GM21390 (cell line): ENCODE data around the gene MPC1.
"Not testable (repeated sequence)": the region's sequence is repeated elsewhere in the genome, so short reads cannot be mapped to it uniquely, and the experiment has no call there.

Experiments used
- ATAC-seq: cut with Tn5 transposase; IDR thresholded peaks from one replicate; pipeline ENCODE4 v1.9.1; 2021; ENCODE audit not compliant: unreplicated experiment

Gene MPC1

DNA sequence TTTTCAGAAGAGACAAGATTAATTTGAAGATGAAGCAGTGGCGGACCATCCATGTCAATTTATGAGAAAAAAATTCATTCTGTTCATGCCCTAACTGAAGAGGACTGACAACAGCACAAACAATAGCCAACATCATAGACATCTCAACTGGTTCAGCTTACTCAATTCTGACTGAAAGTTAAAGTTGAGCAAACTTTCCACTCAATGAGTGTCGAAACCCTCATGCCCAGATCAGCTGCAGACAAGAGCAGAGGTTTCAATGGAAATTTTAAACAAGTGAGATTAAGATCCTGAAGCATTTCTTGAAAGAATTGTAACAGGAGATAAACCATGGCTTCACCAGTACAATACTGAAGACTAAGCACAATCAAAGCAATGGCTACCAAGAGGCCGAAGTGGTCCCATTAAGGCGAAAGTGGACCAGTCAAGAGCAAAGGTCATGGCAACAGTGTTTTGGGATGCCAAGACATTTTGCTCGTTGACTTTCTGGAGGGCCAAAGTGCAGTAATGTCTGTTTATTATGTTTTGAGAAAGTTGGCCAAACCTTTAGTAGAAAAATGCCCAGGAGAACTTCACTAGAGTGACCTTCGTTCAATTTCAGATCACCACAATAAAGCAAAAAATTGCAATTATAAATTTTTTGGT is 34.3 kb downstream of the MPC1 start:
- ATAC-seq: no peak

DNA sequence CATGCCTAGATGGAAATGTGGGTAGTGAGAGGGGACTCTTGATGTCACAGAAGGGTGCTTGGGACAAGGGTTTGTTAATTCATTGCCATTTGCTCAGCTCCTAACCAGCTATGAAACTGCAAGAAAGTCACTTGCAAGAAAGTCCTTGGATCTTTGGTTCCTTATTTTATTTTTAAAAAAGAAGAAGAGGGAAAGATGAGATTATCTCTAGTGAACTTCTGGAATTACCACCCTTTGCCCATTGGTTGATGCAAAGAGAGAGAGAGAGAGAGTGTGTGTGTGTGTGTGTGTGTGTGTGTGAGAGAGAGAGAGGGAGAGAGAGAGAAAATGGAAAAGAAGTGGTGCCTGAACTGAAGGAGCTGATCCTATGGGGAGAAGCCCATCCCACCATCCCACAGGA is 35.8 kb downstream of the MPC1 start:
- ATAC-seq: no peak

DNA sequence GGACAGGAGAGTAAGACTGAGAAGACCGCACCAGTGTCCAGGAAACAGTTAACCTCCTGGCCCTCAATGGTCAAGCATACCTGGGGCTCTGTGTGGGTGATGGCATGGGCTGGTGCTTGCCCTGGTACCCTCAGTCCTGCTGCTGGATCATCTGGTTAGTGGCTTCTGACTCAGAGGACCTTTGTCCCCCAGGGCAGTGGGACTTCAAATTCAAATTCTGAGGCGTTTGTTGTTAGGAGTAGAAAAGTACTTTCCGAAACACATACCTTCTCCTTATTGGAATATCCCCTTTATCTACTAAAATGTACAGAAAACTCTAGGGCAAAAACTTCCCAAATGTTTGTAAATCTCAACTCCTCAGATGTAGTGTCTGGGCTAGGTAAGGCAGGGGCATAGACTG is 36.3 kb downstream of the MPC1 start:
- ATAC-seq: no peak

DNA sequence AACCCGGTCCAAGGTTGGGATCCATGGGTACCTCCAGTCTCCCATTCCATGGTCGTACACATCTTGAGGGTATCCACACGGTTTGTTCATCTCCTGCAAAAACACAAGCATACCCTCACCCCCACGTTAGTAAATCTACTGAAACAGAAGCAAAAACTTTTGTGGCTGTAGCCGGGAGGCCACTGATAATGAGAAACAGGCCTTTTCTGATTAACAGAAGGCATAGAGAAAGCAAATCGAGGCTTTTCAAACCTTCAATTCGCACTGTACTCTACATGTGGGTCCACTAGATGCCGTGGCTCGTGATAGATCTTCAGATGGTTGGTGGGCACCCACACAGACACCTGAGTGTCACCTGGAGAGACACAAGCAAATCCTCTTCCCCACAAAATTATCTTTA is 37.1 kb downstream of the MPC1 start:
- not testable (repeated sequence) for ATAC-seq

DNA sequence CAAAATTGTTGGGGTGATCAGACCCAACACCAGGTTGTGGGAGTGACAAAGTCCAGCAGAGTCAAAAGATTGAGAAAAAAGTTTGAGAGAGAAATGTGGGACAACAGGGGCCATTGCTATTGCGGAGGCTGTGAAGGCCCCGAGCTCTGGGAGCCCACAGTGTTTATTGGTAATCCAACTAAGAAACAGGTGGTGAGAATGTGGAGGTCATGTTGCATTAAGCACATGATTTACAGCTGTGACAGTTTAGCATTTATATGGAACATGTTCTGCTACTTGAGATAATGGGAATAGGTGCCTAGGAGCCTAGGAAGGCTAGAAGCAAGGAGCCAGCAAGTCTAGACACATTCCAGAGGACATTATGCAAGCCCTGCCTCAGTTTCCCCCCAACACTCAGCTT is 37.8 kb downstream of the MPC1 start:
- ATAC-seq: not testable (repeated sequence)

DNA sequence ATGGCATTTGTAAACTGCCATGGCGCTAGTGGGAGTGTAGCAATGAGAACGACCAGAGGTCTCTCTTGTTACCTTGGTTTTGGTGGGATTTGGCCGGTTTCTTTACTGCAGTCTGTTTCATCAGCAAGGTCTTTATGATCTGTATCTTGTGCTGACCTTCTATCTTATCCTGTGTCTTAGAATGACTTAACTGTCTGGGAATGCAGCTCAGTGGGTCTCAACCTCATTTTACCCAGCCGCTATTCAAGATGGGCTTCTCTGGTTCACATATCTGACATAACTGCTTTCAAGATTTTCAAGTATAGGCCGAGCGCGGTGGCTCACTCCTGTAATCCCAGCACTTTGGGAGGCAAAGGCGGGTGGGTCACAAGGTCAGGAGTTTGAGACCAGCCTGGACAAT is 38.5 kb downstream of the MPC1 start:
- ATAC-seq: no peak

DNA sequence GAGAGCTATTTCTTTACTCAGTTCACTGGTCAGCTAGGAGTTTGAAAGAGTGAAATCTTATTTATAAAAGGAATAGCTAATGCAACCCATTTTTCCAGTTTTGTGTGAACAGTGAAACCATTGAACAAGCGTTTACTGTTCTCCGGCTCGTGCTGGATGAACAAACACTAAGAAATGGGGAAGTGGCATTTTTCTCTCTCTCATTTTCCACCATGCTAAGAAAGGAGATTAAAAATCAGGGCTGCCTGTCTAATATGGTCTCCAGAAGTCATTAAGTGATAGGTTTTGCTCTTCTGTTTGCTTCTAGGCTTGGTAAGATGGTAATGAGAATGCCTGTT is 39.6 kb downstream of the MPC1 start:
- ATAC-seq: peak; percentile 32

DNA sequence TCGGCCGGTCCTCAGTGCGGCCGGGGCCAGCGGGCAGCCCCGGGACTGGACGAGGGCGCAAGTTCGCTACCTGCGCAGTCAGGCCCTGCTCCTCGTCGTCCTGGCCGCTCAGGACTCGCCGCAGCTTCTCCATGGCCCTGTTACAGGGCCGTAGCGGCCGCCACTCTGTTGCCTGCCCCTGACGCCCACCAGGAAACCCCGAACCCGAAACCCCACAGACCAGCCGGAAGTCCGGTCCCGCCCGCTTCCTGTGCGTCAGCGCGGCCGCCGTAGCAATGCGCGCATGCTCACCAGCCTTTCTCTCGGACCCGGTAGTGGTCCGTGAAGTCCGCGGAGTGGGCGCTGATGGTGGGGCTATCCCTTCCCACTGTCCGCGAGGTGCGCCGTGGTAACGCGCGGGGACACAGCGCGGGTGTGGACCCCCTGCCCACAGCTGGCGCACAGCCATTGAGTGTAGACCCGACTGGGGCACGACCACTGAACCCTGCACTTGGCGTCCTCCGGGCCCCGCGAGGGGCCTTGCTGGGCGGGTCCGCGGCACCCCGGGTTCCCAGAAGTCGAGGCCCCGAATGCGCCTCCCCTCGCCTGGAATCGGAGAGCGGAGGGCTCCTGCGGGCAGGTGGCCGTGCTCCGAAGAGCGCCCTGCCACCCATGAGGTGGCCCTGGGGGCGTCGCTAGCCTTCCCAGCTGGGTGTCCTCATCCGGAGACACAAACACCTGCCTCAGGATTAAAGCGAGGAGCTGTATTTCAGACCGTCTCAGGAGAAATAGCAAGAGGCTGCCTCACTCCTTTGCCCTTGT is 40.2 kb downstream of the MPC1 start, which contains the start of gene SFT2D1:
TSS of gene SFT2D1 (minus strand) at position 197 of the 801 bp plus-strand sequence. CDS start at position 133, 64 bp downstream.
- peak; percentile 91 for ATAC-seq

DNA sequence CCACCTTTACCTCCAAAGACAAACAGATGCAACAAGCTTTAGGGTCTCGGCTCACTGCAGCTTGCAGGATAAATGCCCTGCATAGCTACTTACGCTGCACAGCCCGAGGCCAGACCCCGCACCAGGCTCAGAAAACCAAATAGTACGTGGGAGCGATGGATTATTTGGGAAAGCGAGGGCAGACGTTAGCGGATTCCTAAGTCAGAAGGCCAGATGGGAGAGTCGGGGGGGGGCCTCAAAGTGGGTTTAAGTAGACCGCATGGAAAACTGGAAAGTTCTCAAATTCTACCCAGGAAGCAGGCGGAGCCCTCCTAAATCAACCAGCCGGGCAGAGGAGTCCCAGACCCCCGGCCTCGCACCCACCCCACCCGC is 40.8 kb downstream of the MPC1 start:
- ATAC-seq: no peak

DNA sequence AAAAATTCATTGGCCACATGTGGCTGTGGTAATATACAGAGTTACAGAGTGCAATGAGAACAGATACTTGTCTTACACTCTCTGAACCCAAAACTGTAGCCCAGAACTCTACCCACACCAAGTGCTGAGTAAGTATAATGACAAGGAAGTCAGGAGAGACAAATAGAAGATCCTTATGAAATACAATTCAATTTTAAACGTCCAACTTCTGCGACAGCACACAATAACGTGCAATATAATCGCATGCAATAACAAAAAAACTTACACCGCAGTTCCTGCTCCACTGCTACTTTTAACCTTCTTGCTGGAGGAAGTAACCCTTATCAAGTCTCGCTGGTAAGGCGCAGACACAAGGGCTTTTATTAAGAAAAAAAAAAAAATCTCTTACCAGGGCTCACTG is 41.3 kb downstream of the MPC1 start:
- ATAC-seq: no peak

DNA sequence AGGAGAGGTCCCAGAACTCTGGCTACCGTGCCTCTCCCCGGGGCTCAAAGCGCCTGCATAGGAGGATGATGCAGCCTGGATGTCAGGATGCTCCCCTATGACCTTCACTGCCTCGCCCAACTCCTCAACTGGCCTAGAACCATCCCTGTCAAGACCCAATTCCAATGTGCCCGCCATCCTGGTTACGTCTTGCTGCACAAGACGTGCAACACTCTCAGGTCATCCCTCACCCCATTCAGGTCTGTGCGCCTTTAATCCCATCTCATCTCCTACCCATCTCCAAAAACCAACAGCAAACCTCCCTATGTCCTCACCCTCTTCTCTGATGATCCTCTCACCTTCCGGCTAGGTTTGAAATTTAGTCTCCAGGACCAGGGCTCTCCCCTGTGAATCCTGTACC is 43.9 kb downstream of the MPC1 start:
- ATAC-seq: no peak

DNA sequence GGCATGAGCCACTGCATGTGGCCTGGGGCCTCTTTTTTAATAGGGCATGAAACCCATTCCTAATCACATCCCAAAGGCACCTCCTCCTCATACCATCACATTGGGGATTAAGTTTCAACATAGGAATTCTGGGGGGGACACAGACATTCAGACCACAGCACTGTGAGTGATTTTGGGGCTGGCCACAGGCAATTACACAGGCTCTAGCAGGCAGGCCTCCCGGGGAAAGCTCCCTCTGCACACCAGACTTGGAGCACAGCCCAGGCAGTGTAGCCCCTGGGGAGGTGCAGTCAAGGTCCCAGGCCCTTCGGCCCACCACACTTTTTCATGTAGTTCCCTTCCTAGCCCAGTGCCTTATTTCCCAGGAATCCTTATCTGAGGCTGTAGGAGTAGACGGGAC is 45.9 kb downstream of the MPC1 start:
- no peak for ATAC-seq

DNA sequence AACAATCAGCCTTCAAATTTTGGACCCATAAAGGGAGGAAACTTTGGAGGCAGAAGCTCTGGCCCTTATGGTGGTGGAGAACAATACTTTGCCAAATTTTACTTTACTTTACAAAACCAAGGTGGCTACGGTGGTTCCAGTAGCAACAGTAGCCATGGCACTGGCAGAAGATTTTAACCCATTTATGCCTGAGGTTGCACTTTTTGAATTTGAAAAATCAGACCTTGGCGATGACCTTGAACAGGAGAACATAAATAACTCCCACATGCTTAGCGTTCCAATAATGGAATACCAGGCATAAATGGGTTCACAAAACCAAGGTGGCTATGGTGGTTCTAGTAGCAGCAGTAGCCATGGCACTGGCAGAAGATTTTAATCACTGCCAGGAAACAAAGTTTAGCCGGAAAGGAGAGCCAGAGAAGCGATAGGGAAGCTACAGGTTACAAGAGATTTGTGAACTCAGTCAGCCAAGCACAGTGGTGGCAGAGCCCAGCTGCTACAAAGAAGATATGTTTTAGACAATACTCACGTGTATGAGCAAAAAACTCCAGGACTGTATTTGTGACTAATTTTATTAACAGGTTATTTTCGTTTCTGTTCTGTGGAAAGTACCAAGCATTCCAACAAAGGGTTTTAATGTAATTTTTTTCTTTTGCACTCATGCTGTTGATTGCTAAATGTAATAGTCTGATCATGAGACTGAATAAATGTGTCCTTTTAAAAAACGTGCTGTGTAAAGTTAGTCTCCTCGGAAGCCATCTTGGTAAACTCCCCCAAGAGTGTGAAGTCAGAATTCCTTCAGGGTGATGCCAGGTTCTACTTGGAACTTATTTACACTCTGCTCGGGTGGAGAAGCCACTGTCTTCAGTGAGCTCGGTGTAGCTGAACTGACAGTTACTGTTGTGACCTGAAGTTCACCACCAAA is 47.1 kb downstream of the MPC1 start:
- ATAC-seq: peak; percentile 38

DNA sequence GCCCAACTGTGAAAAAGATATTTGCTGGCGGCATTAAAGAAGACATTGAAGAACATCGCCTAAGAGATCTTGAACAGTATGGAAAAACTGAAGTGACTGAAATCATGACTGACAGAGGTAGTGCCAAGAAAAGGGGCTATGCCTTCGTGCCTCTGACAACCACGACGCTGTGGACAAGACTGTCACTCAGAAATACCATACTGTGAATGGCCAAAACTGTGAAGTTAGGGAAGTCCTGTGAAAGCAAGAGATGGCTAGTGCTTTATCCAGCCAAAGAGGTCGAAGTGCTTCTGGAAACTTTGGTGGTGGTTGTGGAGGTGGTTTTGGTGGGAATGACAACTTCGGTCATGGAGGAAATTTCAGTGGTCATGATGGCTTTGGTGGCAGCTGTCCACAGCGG is 47.9 kb downstream of the MPC1 start:
- no peak for ATAC-seq

DNA sequence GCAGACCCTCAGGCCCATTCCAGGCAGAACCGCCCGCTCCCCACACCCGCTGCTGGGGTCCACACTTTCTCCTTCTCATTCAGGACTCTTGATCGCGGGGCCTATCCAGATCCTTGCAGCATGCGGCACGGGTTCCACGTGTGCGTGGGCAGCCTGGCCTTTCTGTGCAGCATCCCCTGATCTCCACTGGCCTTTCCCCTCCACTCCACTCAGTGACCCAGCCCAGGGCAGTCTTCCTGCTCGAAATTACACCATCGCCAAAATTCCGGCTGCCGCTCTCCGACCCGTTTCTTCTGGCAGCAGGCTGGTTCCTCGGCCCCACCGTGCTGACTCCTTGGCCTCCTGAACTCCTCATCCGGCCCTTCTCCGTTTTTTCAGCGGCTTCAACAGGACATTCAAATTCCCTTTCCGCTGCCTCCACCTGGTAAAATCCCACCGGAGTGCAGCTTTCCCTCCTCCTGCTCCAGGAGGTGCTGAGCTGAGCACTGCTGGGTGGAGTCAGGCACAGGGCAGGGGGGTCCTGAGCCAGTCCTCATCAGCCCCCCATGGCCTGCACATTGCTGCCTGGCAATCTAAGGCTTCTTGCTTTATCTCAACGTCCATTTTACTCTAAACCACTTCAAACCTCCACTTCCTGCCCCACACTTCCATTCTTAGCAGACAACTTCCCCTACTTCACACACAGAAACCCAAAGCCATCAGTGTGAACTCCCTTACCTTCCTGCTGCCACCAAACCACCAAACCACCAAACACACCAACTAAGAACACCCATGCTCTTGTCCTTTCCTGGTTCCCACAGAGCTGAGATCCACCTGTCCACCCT is 49.4 kb downstream of the MPC1 start:
- peak; percentile 74 for ATAC-seq

DNA sequence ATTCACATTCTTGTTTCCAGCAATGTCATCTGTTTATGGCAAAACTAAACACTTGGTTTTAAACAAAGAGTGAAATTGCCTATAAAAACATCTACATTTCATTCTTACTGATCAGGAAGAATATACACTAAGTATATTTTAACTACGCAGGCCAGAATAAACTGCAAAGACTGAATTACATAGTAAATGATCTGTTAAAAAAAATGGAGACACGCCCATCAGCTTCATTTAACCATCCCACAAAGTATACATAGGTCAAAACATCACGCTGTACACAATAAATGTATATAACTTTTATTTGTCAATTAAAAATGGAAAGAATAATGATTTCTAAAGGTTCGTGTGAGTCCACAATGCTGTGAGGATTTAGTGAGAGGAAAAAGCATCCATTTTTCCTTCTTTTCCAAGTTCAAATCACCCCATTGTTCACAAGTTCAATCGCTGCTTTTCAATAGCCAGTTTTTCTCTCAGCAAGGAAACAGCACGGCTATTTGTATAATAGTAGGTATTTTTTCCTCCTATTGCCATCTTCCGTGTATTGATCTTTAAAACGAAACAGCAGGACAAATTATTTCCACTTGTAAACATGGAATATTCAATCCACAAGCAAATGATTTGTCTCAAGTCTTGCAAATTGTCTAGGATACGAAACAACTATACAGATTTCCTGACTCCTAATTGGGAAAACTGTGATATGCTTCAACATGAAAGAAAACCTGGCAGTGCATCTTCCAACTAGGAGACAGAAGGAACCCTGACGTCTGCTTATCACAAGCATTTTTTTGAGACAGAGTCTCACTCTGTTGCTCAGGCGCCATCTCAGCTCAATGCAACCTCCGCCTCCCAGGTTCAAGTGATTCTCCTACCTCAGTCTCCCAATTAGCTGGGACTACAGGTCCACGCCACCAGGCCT is 51.0 kb downstream of the MPC1 start:
- ATAC-seq: no peak

DNA sequence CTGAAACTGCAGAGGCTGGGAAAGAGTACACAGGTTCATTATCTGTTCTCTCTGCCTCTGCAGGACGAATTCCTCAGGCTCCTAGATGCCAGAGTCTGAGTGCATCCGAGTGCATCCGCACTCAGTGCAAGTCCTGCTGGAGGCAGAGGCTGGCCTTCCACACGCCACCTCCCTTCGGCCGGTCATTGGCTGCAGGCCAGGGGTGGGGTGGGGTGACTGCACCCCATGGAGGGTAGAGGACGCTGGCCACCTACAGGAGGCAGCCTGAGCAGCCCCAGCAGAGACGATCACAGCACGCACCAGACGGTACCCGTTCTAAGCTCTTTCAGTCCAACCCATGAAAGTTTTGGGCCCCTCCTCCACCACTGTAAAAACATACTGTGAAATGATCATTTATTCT is 52.1 kb downstream of the MPC1 start:
- ATAC-seq: no peak

DNA sequence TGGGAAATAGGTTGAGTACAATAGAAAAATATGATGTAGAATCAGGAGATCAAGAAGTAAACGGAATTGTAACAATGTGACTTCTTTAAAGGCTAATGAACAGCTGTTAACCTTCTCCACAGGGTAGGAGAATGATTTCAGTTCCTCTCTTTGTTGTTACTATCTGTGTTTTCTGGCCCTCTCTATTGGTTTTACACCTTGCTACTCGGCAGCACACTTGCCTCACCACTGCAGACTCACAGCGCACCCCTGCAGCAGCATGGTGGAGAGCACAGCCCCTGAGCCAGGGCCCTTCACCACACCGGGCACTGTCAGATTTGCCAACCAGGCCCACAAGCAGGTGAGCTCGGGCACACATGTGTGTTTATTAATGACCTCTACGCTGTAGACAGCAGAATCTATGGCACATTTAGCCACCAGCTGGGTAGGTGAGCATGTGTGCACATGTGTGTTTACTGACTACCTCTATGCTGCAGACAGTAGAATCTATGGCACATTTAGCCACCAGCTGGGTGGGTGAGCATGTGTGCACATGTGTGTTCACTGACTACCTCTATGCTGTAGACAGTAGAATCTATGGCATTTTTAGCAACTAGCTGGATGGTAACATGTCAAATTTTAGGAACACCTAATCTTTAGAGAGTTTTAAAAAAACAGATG is 57.2 kb downstream of the MPC1 start:
- peak; percentile 91 for ATAC-seq

DNA sequence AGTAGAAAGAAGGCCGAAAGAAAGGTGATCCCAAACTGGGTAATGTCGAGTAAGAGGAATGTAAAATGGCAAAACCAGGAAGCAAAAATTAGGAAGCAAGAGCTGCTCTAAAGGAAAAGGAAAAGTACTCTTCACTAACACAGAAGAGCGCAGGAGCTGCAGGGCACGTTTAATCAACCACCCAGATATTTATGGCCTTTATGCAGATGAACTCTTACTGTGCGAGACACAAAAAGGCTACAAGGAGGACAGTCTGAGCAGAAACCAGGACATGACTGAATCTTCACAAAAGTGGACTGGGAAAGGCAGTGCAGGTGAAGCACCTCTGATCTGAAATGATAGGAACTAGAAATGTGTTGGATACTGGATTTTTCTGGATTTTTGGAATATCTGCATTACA is 59.3 kb downstream of the MPC1 start:
- no peak for ATAC-seq
